HepG2 (cell line): ENCODE data around the gene PASK. TPM values are rescaled to one million over a fixed set of nuclear protein-coding genes. Genes with fewer than 3 reads are reported as not detected.

Experiments
- ATAC-seq: fragments of 200-7000 bp; cut with Tn5 transposase; 3 replicates; pipeline ENCODE4 v1.9.1; 2020; ENCODE audit warnings: mild to moderate bottlenecking, moderate library complexity
- BruUV-seq: library from RNA; stranded (reverse); fragments of 400-500 nt; replicated peaks from 2 replicates; lab custom pipeline; 2021; lab: Mats Ljungman, UMichigan
- CTCF ChIA-PET: fragments of 300-600 bp; formaldehyde crosslinking; extraction: SDS; loops from one replicate; lab custom pipeline; 2021; ENCODE audit warnings: low total read pairs, inconsistent platforms, low intra/inter-chr PET ratio; lab: Yijun Ruan, JAX
- POLR2A ChIA-PET: fragments of 350-600 bp; sonication (Branson Sonifier 250); formaldehyde crosslinking; loops from one replicate; lab custom pipeline; 2020; ENCODE audit warnings: antibody characterized with exemption, inconsistent platforms; lab: Yijun Ruan, JAX
- DNase-seq: peaks from one replicate; pipeline ENCODE4 v3.0.0-alpha.2; 2015; ENCODE audit warnings: low spot score
- FAIRE-seq: peaks from 3 replicates; lab custom pipeline; 2011; peaks lifted over from hg19 to GRCh38; lab: Jason Lieb, UNC
- H2AFZ ChIP-seq: one replicate; pipeline ENCODE4 v1.6.1; 2011; ENCODE audit warnings: low read length, inconsistent platforms
- H3K27ac ChIP-seq: fragments of 300-600 bp; 3 replicates; pipeline ENCODE4 v1.8.0; 2011; ENCODE audit warnings: mixed run types, mild to moderate bottlenecking, mixed read lengths, low read length, inconsistent platforms; ENCODE audit not compliant: insufficient read depth; ENCODE audit errors: extremely low read length
- H3K27me3 ChIP-seq, 2 experiments: fragments of 200-600 bp in 1 of 2; 2 replicates in 1 of 2; 3 replicates in 1 of 2; pipeline versions ENCODE4 v1.6.0 to v1.8.0; 2011; ENCODE audit warnings: low read length in 2 of 2, mild to moderate bottlenecking in 2 of 2, moderate library complexity in 2 of 2, inconsistent platforms in 1 of 2; ENCODE audit not compliant: insufficient read depth in 2 of 2, control insufficient read depth in 1 of 2
- H3K36me3 ChIP-seq, 2 experiments: fragments of 200-600 bp in 1 of 2; replicated peaks in 1 of 2; 2 replicates in 1 of 2; 3 replicates in 1 of 2; pipeline versions ENCODE4 v1.5.1 to v1.8.0; 2011; ENCODE audit warnings: low read length in 2 of 2, inconsistent platforms in 1 of 2; ENCODE audit not compliant: insufficient read depth in 2 of 2, control insufficient read depth in 1 of 2
- H3K4me1 ChIP-seq: 2 replicates; pipeline ENCODE4 v1.5.1; 2012; ENCODE audit warnings: low read length, inconsistent platforms; ENCODE audit not compliant: insufficient read depth
- H3K4me2 ChIP-seq: 2 replicates; pipeline ENCODE4 v1.6.0; 2011; ENCODE audit warnings: low read depth, low read length, inconsistent platforms
- H3K4me3 ChIP-seq, 3 experiments: fragments of 200-600 bp in 1 of 3; sonication (generic), shearing (Covaris generic) in 1 of 3; replicated peaks in 1 of 3; 2 replicates each; pipeline ENCODE4 v1.5.1; 2011 to 2016; ENCODE audit warnings: low read length in 3 of 3, inconsistent platforms in 2 of 3, low read depth in 2 of 3, mild to moderate bottlenecking in 2 of 3, control low read depth in 1 of 3, mixed read lengths in 1 of 3; ENCODE audit not compliant: insufficient read depth in 1 of 3
- H3K79me2 ChIP-seq: one replicate; pipeline ENCODE4 v1.6.1; 2011; ENCODE audit warnings: low read length, inconsistent platforms; ENCODE audit not compliant: insufficient read depth
- H3K9ac ChIP-seq: 2 replicates; pipeline ENCODE4 v1.6.0; 2011; ENCODE audit warnings: mild to moderate bottlenecking, low read depth, low read length, inconsistent platforms; ENCODE audit not compliant: insufficient read depth
- H3K9me3 ChIP-seq: 2 replicates; pipeline ENCODE4 v1.5.1; 2012; ENCODE audit warnings: mild to moderate bottlenecking, low read length
- H4K20me1 ChIP-seq: 2 replicates; pipeline ENCODE4 v1.6.0; 2011; ENCODE audit warnings: inconsistent platforms, mild to moderate bottlenecking, low read length, moderate library complexity; ENCODE audit not compliant: insufficient read depth
- ARID2 ChIP-seq: sonication (generic); formaldehyde crosslinking; IDR thresholded peaks from 2 replicates; pipeline ENCODE4 v1.8.1; 2022; ENCODE audit warnings: mild to moderate bottlenecking, missing genetic modification reagents, borderline replicate concordance
- ELF3 ChIP-seq: IDR thresholded peaks from 2 replicates; pipeline ENCODE4 v1.6.1; 2016; ENCODE audit warnings: missing genetic modification reagents, missing compliant biosample characterization
- HOXD1 ChIP-seq: sonication (generic); formaldehyde crosslinking; IDR thresholded peaks from 2 replicates; pipeline ENCODE4 v1.5.0; 2020; ENCODE audit warnings: missing genetic modification reagents
- KDM5B ChIP-seq: sonication (generic); formaldehyde crosslinking; IDR thresholded peaks from 2 replicates; pipeline ENCODE4 v1.4.0; 2020; ENCODE audit warnings: missing genetic modification reagents, mild to moderate bottlenecking, borderline replicate concordance
- MAZ ChIP-seq, 2 experiments: sonication (generic) in 1 of 2; formaldehyde crosslinking in 1 of 2; IDR thresholded peaks; 2 replicates each; pipeline versions ENCODE4 v1.5.0 to v1.6.1; 2012 to 2020; ENCODE audit warnings: low read depth in 2 of 2, mild to moderate bottlenecking in 2 of 2, borderline replicate concordance in 1 of 2, improper control_type of control experiment in 1 of 2, low read length in 1 of 2, missing genetic modification reagents in 1 of 2, moderate library complexity in 1 of 2
- SP4 ChIP-seq: sonication (generic); formaldehyde crosslinking; IDR thresholded peaks from 2 replicates; pipeline ENCODE4 v1.8.1; 2023; ENCODE audit warnings: mild to moderate bottlenecking, missing genetic modification reagents
- TGIF2 ChIP-seq: IDR thresholded peaks from 2 replicates; pipeline ENCODE4 v1.6.1; 2016; ENCODE audit warnings: control low read depth, missing compliant biosample characterization
- ZBTB38 ChIP-seq: sonication (generic); formaldehyde crosslinking; IDR thresholded peaks from 2 replicates; pipeline ENCODE4 v1.5.1; 2020; ENCODE audit warnings: mild to moderate bottlenecking, missing genetic modification reagents
- ZNF75D ChIP-seq: sonication (generic); formaldehyde crosslinking; IDR thresholded peaks from 2 replicates; pipeline ENCODE4 v1.8.1; 2023; ENCODE audit warnings: missing genetic modification reagents, mild to moderate bottlenecking, borderline replicate concordance
- WGBS: methylation state at CpG from one replicate; pipeline ENCODE4 v1.1.6; 2017; ENCODE audit warnings: low lambda C conversion rate; 5-methylcytosine and 5-hydroxymethylcytosine counted together
- in situ Hi-C: cut with HindIII; loops from 2 replicates; pipeline ENCODE4 v1.10.0; 2017; ENCODE audit warnings: low pct_unique_long_range_greater_than_20kb; ENCODE audit not compliant: extremely low pct_ligation_motif_present
- intact Hi-C: fragments of 100-400 bp; cut with micrococcal nuclease; formaldehyde crosslinking; loops from one replicate; pipeline ENCODE4 v1.10.0; 2022; ENCODE audit not compliant: unreplicated experiment
- polyA plus RNA-seq, 8 experiments: library from polyadenylated mRNA; depleted of rRNA in 3 of 8; stranded (reverse) in 7 of 8; unstranded in 1 of 8; fragments of >200 nt; fragmentation: Illumina TruSeq in 4 of 8; extraction: Trizol in 4 of 8; gene quantifications; 2 replicates each; pipeline versions ENCODE4 v1.2.1 to v1.2.3, GENCODE V29; 2011 to 2016; ENCODE audit warnings: low read depth in 4 of 8, missing spikeins in 1 of 8, mixed read lengths in 1 of 8; ENCODE audit not compliant: insufficient read depth in 1 of 8
- total RNA-seq, 5 experiments: library from RNA; depleted of rRNA; stranded (reverse); fragments of >200 nt; fragmentation: Illumina TruSeq; extraction: Trizol; gene quantifications; 2 replicates each; pipeline ENCODE4 v1.2.3, GENCODE V29; 2016; ENCODE audit warnings: low read depth in 1 of 5
- TF ChIP-seq, protein P1 (sequence below): IDR thresholded peaks from 2 replicates; pipeline ENCODE4 v1.6.1; 2012; ENCODE audit warnings: inconsistent platforms
- TF ChIP-seq, protein P2 (sequence below): sonication (generic); formaldehyde crosslinking; IDR thresholded peaks from 2 replicates; pipeline ENCODE4 v1.4.0; 2020; ENCODE audit warnings: missing genetic modification reagents

The PASK gene
- total and polyA plus RNA-seq, 2 of the 13 experiments (the other 11 are each of a cell fraction or from before 2014, with no cell fraction given) = 6.9 to 17.0 TPM

DNA sequence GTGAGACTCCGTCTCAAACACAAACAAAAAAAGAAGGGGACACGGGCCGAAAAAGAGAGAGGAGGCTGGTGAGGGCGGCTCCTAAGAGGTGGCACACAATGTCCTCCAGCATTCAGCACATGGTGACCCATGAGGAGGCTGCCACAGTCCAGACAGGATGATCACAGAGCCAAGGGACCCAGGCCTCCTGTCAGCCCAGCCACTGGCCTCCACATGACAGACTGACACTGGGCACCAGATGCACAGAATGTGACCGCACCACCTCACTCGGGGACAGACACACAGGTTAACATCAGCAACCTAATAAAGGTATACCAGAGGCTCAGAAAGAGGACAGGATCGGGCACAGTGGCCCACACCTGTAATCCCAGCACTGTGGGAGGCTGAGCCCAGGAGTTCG lies 21.0 kb downstream of the PASK start:
- in situ Hi-C loops = no loop called here
- DNase-seq (no peak), ATAC-seq (no peak), FAIRE-seq (no peak)
- Histone ChIP-seq H3K4me2 (no peak overlapping the region), H3K9me3 (no peaks in the 10 kb centered on the region), H3K4me1 (no peaks in the 10 kb centered on the region), H3K27ac (no peak overlapping the region), H3K79me2 (no peaks in the 10 kb centered on the region), H4K20me1 (no peaks in the 10 kb centered on the region), H3K36me3 (peaks cover 11 to 19% of the 10 kb centered on the region in 2 experiments; a peak in 4 of 5 replicates), H3K27me3 (no peaks in the 10 kb centered on the region), H2AFZ (no peak overlapping the region)
- WGBS = 95% methylated on average over 8 of the region's 8 CpGs
- CTCF ChIA-PET = no interaction called here
- intact Hi-C loops = no loop called here
- no peak for TF ChIP-seq ELF3 (CRISPR knock-in tag)
- TF ChIP-seq HOXD1 (CRISPR knock-in tag) = no peak
- TF ChIP-seq ARID2 (CRISPR knock-in tag) = no peak
- TF ChIP-seq, protein P1, sequence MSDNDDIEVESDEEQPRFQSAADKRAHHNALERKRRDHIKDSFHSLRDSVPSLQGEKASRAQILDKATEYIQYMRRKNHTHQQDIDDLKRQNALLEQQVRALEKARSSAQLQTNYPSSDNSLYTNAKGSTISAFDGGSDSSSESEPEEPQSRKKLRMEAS = no peak
- TF ChIP-seq TGIF2 (CRISPR knock-in tag) = no peak
- no peak for TF ChIP-seq MAZ (IDR thresholded peaks at IDR 0.05; ENCODE audit: borderline replicate concordance, low read depth, low read length)
- TF ChIP-seq MAZ (CRISPR knock-in tag; IDR thresholded peaks at IDR 0.05; ENCODE audit: low read depth) = no peak
- no peak for TF ChIP-seq ZNF75D (CRISPR knock-in tag)
- TF ChIP-seq ZBTB38 (CRISPR knock-in tag) = no peak
- no peak for TF ChIP-seq SP4 (CRISPR knock-in tag)
- no peak for TF ChIP-seq KDM5B (CRISPR knock-in tag)
- TF ChIP-seq, protein P2, sequence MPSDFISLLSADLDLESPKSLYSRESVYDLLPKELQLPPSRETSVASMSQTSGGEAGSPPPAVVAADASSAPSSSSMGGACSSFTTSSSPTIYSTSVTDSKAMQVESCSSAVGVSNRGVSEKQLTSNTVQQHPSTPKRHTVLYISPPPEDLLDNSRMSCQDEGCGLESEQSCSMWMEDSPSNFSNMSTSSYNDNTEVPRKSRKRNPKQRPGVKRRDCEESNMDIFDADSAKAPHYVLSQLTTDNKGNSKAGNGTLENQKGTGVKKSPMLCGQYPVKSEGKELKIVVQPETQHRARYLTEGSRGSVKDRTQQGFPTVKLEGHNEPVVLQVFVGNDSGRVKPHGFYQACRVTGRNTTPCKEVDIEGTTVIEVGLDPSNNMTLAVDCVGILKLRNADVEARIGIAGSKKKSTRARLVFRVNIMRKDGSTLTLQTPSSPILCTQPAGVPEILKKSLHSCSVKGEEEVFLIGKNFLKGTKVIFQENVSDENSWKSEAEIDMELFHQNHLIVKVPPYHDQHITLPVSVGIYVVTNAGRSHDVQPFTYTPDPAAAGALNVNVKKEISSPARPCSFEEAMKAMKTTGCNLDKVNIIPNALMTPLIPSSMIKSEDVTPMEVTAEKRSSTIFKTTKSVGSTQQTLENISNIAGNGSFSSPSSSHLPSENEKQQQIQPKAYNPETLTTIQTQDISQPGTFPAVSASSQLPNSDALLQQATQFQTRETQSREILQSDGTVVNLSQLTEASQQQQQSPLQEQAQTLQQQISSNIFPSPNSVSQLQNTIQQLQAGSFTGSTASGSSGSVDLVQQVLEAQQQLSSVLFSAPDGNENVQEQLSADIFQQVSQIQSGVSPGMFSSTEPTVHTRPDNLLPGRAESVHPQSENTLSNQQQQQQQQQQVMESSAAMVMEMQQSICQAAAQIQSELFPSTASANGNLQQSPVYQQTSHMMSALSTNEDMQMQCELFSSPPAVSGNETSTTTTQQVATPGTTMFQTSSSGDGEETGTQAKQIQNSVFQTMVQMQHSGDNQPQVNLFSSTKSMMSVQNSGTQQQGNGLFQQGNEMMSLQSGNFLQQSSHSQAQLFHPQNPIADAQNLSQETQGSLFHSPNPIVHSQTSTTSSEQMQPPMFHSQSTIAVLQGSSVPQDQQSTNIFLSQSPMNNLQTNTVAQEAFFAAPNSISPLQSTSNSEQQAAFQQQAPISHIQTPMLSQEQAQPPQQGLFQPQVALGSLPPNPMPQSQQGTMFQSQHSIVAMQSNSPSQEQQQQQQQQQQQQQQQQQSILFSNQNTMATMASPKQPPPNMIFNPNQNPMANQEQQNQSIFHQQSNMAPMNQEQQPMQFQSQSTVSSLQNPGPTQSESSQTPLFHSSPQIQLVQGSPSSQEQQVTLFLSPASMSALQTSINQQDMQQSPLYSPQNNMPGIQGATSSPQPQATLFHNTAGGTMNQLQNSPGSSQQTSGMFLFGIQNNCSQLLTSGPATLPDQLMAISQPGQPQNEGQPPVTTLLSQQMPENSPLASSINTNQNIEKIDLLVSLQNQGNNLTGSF = no peak
- TF ChIP-seq, all 625 proteins: peak for 0
- no TSS peak for BruUV-seq
- POLR2A ChIA-PET = no interaction called here
- Histone ChIP-seq H3K9ac (no peak overlapping the region), H3K4me3 (no peak overlapping the region)
